Activated CD4-positive, CD25-positive, alpha-beta regulatory T cell treated with anti-CD3 and anti-CD28 coated beads, Interleukin-2, amount 50 U/mL, for 24 hours (primary cell): ENCODE measurements around the gene GRN.
"Not testable (repeated sequence)": the region's sequence is repeated elsewhere in the genome, so short reads cannot be mapped to it uniquely, and the experiment has no call there.

Experiments used
- ATAC-seq, 2 donors: fragments of 150-1000 bp; cut with Tn5 transposase; one replicate each; pipeline ENCODE4 v1.10.0; 2021; ENCODE audit warnings: mild to moderate bottlenecking in 1 of 2, moderate library complexity in 1 of 2

The GRN gene

DNA sequence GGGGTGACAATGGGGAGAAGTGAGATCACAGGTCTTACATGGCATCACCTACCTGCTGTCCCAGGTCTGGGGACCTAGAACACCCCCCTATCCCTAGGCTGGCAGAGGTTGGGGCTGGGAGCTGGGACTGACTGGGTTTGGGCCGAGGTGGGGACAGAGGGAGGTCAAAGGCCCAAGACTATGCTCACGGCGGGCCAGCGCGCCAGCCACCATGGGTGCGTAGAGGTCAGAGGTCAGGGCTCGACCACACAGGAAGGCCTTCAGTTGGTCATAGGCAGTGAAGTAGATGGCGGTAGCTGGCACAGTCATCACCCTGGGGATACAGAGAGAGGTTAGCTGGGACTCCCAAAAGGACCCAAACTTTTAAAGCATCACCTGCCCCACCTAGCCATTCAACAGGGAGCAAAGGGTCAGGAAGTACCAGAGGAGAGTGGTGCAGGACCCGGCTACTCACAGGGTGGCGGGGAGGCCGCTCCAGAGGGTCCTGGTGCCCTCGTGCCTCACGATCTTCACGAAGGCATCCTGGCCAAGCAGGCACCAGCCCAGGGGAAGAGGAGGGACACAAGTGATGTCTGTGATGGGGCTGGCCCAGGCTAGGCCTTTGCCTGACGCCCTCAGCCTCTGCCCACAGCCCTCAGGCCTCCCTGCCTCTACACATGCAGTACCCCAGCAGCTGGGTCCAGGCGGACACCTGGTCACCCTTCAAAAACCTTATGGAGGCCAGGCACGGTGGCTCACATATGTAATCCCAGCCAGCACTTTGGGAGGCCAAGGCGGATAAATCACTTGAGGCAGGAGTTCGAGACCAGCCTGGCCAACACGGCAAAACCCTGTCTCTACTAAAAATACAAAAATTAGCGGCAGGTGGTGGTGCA, 23.6 kb upstream of the GRN start:
- ATAC-seq = no peak

GRCh38 chr17:44322236-44322895, 22.7 kb upstream of the GRN start:
- ATAC-seq = no peak

GRCh38 chr17:44323359-44324091, 21.6 kb upstream of the GRN start:
- ATAC-seq = no peak

GRCh38 chr17:44324092-44324570, 21.0 kb upstream of the GRN start:
- no peak for ATAC-seq

DNA sequence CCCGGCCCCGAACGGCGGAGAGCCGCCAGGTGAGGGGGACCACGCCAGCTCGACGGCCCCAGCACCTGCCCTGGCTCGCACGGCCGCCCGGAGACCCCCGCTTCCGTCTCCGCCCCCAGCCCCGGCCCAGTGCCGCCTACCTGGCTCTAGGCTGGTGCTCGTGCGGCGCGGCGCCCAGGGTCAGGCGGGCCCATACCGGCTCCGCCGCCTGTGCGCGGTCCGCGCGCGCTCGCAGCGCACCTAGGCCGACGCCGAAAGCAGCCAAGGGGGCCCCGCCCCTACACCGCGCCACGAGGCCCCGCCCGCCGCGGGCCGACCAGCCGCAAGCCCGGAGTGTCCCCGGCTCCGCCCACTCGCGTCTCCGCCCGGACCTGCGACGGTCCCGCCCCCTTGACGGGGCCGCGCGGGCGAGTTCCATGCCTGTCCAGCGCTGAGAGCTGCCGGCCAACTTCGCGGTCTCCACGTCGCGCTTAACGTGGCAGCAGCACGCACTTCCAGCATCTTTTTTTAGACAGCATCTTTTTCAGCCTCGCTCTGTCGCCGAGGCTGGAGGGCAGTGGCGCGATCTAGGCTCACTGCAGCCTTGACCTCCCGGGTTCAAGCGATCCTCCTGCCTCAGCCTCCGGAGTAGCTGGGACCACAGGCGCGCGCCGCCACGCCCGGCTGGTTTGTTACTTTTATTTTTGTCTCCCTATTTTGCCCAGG, 20.4 kb upstream of the GRN start, which contains the start of gene SLC25A39:
Gene SLC25A39, minus strand, starts transcription at position 253 of the 705 bp plus-strand sequence. CDS start 1,261 bp downstream, outside the sequence.
- peak; percentile 71 to 78 for ATAC-seq

- peak; percentile 82 to 83 for ATAC-seq
Measured at GRCh38 chr17:44326861-44327444, 18.1 kb upstream of the GRN start.

DNA sequence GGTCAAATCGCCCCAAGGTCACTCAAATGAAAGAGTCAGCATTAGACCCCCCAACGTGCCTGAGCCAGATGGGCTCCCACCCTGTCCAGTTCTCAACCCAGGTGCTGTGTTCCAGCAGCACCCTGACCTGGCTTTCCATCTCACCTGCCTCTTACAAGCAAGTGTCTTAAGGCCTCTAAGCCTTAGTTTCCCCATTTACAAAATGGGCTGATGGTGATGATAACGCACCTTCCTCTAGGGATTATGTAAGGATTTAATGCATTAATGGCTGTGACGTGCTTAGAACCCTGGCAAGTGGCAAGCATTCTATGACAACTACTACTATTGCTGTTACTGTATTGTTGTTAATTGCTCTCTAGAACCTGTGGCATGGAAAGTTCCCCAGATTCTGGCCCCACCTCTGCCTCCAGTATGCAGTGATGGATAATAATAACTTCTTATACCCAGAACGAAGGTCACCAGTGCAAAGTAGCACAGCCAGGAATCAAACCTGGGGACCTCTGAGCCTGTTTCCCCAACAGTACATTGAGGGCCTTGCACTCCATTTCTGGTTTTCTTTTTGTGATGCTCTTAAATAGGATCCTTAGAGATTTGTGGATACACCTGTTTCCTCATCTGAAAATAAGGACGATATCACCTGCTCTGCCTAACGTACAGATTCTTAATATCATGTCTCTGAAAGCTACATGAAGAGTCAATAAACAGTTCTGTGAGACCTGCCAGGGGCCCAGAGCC, 17.2 kb upstream of the GRN start:
- no peak for ATAC-seq

- ATAC-seq = not testable (repeated sequence)
Measured at GRCh38 chr17:44329516-44329915, 15.6 kb upstream of the GRN start.

GRCh38 chr17:44330263-44330662, 14.8 kb upstream of the GRN start:
- not testable (repeated sequence) for ATAC-seq

- peak; percentile 19 to 37 for ATAC-seq
Measured at GRCh38 chr17:44331249-44331760, 13.8 kb upstream of the GRN start.

DNA sequence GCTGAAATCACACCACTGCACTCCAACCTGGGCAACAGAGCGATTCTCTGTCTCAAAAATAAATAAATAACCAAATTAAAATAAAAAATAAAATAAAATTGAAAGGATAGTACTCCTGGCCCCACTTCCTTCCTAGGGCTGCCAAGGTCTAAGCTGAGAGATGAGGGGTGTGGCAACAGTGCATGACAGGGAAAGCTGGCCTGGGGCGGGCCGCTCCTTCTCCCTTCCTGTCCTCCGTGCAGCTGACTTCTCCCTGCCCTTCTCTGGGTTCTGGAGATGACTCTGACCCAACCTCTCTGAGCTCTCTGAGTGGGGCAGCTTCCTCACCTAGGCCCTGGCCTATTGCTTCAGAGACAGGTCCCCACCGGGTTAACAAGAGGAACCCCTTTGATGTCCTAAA, 11.7 kb upstream of the GRN start:
- no peak for ATAC-seq

DNA sequence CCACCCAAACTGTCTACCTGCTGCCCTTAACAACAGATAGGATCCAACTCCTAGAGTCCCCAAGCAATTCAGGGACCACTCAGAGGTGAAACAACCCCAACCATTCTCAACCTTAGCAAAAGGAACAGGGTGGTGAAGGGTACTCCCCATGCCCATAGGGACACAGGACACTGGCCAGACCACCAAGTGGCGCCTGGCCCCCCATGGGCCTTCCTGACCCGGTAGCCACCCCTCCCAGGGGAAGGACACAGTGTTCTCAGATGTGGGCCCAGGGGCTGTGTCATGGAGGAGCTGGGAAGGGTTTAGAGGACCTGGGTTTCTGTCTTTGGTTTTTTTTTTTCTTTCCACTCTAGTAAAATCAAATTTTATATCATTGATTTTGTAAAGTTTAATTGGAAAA, 10.8 kb upstream of the GRN start:
- ATAC-seq = no peak

- no peak for ATAC-seq
Measured at GRCh38 chr17:44334727-44335126, 10.4 kb upstream of the GRN start.

DNA sequence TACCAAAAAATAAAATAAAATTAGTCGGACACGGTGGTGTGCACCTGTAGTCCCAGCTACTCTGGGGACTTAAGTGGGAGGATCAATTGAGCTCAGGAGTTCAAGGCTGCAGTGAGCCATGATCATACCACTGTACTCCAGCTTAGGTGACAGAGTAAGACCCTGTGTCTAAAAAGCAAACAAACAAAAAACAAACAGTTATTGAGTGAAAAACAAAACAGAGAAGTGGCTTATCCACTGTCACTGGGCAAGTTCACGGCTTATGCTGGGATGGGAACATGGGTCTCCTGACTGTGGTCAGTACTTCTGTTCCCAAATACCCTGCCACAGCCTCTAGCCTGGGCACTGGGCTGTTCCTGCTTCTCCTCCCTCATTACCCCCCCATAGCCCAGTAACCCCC, 9.5 kb upstream of the GRN start:
- no peak for ATAC-seq

DNA sequence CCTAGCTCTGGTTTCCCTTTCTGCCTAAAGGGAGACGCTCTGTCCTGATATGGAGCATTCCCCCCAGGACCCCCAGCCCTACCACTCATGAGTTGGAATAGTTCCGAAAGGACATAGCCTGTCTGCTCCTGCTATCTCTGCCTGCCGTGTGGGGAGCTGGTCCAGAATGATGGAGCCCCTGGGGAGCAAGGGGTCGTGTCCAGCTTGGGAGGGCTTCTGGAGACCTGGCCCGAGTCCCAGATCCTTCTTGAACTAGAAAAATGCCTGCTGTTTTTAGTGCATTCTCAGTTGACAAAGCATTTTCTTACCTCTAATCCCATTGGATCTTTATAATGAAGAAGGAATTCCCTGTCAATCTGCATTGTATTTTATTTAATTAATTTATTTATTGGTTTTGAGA, 9.1 kb upstream of the GRN start:
- no peak for ATAC-seq

GRCh38 chr17:44338702-44339101, 6.4 kb upstream of the GRN start:
- ATAC-seq = peak; percentile 60 to 61

DNA sequence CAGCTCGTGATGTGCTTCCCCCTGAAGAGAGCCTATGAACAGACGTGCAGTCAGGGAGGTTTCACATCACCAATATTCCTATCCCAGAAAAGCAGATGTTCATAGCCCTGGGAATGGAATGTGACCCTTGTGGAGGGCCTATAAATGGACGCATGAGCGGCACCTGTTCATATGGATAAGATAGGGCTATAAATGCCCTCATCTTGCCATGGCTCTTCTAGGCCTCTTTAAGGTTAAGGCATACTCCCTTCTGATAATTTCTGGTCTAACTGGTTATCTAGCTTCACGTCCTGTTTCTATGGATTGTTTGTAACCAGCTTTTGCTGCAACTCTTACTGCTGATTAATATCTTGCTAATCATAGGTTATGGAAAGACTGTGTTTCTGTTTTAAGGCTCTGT, 4.5 kb upstream of the GRN start:
- ATAC-seq = not testable (repeated sequence)

DNA sequence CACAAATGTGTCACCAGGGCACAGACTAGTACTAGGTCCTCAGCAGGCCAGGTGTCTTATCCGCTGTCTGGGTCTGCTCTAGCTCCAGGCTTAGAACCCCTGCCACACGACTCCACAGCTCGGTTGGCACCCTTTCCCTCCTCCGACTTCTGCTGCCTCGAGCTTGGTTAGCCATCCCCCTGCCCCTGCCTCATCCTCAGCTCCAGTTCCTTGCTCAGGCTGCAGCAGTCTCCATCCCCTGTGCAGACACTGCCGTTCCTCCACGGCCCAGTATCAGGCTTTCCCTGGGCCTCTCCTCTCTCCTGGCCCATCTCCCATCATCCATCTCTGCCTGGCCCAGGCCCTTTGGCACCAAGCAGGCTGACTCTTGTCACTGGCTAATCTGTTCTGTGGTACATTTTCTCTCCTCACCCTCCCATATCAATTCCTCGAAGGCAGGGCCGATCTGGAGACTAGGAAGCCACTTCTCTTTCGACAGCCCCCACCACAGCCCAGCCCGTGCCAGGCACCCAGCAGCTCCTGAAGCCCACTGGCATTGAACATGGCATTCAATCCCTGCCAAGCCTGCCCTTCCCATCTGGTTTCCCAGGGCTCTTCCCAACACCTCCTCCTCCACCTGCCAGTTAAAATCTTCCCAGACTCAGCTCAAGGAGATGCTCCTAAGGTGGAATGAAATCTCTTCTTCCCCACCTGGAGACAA, 1.4 kb upstream of the GRN start:
- ATAC-seq = no peak

- peak; percentile 3 to 21 for ATAC-seq
Measured at GRCh38 chr17:44345454-44346026, 438 bp downstream of the GRN start.
